H4 (cell line): Measurements from ENCODE around the gene NUDT8. TPM values are rescaled to one million over a fixed set of nuclear protein-coding genes. Genes with fewer than 3 reads are reported as not detected.
"Not testable (repeated sequence)": the region's sequence is repeated elsewhere in the genome, so short reads cannot be mapped to it uniquely, and the experiment has no call there.

Source experiments
- DNase-seq: peaks from one replicate; pipeline ENCODE4 v3.0.0-alpha.2; 2015; ENCODE audit warnings: low spot score
- total RNA-seq: library from RNA; depleted of rRNA; stranded (reverse); fragments of >200 nt; shearing (Covaris generic); gene quantifications from 2 replicates; pipeline ENCODE4 v1.2.3, GENCODE V29; 2014

NUDT8 gene
- total RNA-seq, 1 experiment from 2014 or later: 15.7 TPM

GRCh38 chr11:67642173-67643120 lies 12.7 kb upstream of the NUDT8 start:
- no peak for DNase-seq

GRCh38 chr11:67641338-67642172 lies 11.8 kb upstream of the NUDT8 start:
- no peak for DNase-seq

GRCh38 chr11:67640758-67641337 lies 11.1 kb upstream of the NUDT8 start:
- no peak for DNase-seq

- DNase-seq: peak; percentile 53
Observed at GRCh38 chr11:67640021-67640757, 10.5 kb upstream of the NUDT8 start.

- DNase-seq: no peak
Observed at GRCh38 chr11:67639438-67639859, 9.7 kb upstream of the NUDT8 start, which contains the start of gene TBX10. Gene TBX10, minus strand, starts transcription at chr11:67639763. Its CDS starts 291 bp downstream, at chr11:67639472.

GRCh38 chr11:67638535-67639437 lies 9.0 kb upstream of the NUDT8 start:
- DNase-seq: no peak

DNA sequence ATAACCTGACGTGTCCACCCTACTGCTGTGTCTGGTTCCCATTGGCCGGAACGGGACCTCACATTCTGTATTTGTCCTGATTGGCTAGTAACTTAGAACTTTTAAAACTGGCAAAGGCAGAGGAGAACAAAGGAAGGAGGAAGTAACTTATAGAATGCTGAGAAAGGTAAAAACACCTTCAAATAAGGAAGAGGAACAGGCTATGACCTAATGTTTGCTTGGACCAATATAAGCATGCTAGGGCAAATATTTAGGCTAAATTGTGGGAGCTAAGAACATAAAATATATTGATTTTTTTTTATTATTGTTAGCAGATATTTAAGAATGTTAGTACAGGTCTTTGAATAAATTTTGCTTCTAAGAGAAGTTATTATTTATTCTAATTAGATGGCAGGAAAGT lies 7.7 kb upstream of the NUDT8 start:
- DNase-seq: not testable (repeated sequence)

DNA sequence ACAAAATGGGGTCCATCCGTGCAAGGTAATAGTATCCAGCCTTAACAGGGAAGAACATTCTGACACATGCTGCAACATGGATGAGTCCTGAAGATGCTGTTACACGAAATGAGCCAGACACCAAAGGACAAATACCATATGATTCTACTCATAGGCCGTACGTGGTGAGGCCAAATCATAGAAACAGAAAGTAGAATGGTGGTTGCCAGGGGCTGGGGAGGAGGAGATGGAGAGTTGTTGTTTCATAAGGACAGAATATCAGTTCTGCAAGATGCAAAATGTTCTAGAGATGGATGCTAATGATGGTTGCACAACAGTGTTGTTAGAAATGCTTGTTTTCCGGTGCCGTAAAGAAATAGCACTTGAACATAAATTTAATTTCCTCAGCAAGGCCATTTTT lies 7.2 kb upstream of the NUDT8 start:
- no peak for DNase-seq

DNA sequence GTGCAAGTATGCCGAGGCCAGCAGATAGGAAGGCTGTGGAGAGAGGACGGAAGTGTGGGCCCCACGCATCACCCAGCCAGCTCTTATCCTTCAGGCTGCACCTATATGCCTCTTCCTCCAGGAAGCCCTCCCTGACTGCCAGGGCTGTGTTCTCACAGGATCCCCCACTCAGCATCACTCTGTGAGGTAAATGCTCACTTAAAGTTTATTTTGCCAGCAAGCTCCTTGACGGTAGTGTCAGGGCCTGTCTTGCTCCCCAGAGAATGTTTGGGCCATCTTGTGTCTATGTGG lies 5.4 kb upstream of the NUDT8 start:
- no peak for DNase-seq

DNA sequence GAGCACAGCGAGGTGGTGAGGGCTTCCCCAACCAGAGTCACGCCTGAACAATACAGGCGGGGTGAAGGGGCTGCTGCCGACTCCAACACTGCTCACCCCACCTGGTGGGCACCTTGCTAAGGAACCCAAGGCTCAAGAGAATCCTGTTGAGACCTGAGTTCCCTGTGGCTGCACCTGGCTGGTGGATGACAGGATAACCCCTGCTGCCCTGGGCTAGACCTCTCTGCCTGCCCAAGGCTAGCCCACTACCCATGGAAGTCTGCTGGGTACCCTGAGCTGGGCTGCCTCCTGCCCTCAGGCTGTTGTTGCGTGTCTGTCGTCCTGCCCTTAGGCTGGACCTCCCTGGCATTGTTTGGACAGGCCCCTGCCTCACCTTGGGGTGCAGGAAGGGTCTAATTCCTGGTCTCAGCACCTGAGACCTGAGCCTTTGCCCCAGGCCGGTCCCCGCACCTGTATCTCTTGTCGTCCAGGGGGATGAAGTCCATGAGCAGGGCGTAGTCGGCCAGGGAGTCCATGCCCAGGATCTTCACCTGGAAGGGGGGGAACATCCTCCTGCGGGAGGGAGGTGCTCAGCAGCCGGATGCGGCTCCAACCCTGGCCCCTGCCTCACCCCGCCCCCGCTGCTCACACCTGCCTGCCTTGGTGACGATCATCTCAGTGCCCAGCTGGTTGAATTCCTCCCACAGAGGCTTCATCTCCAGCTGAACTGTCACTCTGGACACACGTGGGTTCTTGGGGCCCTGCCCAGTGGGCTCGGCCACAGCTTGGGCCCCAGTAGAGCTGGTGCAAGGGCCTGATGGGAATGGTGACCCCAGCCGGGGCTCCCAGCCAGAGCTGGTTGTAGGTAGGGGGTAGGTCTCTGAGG lies 4.9 kb upstream of the NUDT8 start:
- no peak for DNase-seq

DNA sequence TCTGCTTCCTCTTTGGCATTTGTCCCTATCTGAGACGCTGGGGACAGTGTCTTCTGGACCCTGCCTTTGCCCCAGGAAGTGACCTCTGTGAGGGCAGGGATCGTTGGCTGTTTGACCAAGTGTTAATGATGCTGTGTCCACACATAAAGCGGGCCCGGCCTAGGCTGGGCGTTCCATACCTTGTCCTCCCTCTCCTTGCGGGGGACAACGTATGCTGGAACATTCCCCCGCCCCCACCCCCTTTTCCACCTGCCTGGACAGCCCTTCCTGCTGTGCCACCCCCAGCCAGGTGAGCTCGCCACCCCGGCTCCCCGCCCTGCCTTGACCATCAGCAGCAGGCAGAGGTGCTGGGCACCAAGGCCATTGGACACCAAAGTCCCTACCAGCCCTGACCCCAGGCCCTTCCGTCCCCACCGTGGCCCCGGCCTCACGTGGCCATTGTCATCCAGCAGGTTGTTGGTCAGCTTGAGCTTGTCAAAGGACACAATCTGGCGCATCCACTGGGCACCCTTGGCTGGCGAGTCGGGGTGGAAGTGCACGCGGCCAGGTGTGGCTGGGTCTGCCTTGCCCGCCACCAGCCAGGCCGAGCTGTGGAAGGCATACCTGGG lies 4.1 kb upstream of the NUDT8 start:
- no peak for DNase-seq

GRCh38 chr11:67632982-67633755 lies 3.4 kb upstream of the NUDT8 start:
- DNase-seq: no peak

- no peak for DNase-seq
Observed at GRCh38 chr11:67632175-67632981, 2.6 kb upstream of the NUDT8 start.

DNA sequence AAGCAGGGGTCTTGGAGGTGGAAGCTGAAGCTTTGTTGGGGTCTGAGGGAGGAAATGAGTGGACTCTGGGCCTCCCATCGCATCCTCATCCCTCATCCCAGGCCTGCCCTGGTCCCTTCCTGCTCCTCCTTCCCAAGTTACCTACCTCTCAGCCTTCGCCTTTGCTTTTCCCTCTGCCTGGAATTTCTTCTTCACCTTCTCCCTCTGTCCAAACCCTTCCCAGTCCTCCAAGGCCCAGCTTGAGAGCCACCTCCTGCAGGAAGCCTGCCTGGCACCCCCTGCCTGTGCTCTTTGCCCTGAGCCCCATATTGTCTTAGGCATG lies 2.1 kb upstream of the NUDT8 start:
- no peak for DNase-seq

- no peak for DNase-seq
Observed at GRCh38 chr11:67631411-67631810, 1.7 kb upstream of the NUDT8 start.

DNA sequence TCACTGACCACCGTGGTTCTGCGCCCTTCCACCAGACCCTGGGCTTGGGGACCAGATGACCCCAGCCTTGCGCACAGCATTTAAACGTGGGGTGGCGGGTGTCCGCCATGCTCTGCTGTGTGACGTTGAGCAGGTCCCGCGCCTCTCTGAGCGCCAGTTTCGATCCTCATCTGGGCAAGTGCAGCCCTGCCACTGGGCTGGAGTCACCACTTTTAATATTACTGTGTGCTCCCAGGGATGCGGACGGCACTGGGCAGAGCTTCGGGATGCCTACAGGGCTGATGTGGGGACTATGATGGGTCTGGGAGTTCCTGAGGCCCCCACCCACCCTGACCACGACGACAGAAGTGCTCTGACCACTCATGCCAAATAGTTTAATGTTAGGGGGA lies 1.2 kb upstream of the NUDT8 start:
- no peak for DNase-seq

GRCh38 chr11:67630228-67630942 lies 648 bp upstream of the NUDT8 start:
- DNase-seq: peak; percentile 93
